Ectodermal cell (in vitro differentiated cells): ENCODE results near the gene NFATC2IP.
"Not testable (repeated sequence)": the region's sequence is repeated elsewhere in the genome, so short reads cannot be mapped to it uniquely, and the experiment has no call there.

Source experiments
- H3K27ac ChIP-seq: 2 replicates; pipeline ENCODE4 v1.7.0; 2013; ENCODE audit warnings: mild to moderate bottlenecking, low read depth, low read length; ENCODE audit not compliant: insufficient read depth, poor library complexity, severe bottlenecking
- H3K27me3 ChIP-seq: 2 replicates; pipeline ENCODE4 v1.7.0; 2013; ENCODE audit warnings: mild to moderate bottlenecking, low read length; ENCODE audit not compliant: insufficient read depth, control insufficient read depth, poor library complexity, severe bottlenecking
- H3K36me3 ChIP-seq: one replicate; pipeline ENCODE4 v1.7.0; 2013; ENCODE audit warnings: low read length; ENCODE audit not compliant: control insufficient read depth, insufficient read depth
- H3K4me1 ChIP-seq: one replicate; pipeline ENCODE4 v1.7.0; 2013; ENCODE audit warnings: low read length; ENCODE audit not compliant: control insufficient read depth, insufficient read depth
- H3K4me3 ChIP-seq: 2 replicates; pipeline ENCODE4 v1.7.0; 2013; ENCODE audit warnings: low read depth, low read length, control low read depth; ENCODE audit not compliant: insufficient read depth
- H3K9me3 ChIP-seq: 2 replicates; pipeline ENCODE4 v1.7.0; 2013; ENCODE audit warnings: mild to moderate bottlenecking, low read length, moderate library complexity; ENCODE audit not compliant: control insufficient read depth
- WGBS, 2 experiments: methylation state at CpG; one replicate each; pipeline ENCODE4 v1.1.7; 2013; ENCODE audit warnings: missing lambda C conversion rate in 2 of 2; 5-methylcytosine and 5-hydroxymethylcytosine counted together

NFATC2IP gene

DNA sequence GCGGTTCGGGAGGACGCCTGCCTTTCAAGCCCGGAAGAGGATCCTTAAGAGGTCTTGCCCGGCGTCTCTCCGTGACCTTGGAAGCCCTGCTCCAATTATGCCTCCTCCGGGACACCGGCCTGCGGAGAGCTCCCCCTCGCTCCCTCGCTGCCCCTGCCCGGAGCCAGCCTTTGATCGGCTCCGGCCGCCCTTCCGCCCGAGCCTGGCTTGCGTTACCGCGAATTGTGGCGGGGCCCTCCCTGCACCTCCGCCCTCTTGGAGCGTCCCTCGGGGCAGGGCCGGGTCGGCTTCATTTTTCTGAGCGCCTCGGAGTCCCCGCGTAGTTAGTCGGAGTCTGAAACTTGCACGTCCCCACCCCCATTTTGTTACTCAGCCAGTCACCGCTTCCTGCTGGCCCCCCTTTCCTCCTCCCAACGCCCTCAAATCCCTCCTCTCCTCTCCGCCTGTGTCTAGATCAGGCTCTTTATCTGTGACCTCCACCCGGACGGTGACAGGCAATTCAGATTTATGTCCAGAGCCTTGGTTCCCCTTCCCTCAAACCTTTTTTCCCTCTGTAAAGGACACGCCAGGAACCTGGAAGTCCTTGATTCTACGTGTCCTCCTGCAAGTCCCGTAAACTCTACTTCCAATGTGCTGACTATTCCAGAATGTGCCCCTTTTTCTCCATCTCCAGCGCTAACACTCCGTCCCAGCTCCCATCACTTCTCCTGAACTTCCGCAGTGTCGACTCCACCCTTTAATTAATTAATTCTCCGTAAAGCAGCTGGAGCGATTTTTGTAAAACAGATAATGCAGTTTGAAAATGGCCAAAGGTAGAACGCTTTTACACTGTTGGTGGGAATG is 25.1 kb upstream of the NFATC2IP start:
- WGBS, 2 experiments, result 3 to 4% methylated on average over 48 of the region's 48 CpGs
- peaks cover 6% of the 10 kb centered on the region for H3K4me1 ChIP-seq
- no peaks in the 10 kb centered on the region for H3K27me3 ChIP-seq
- no peaks in the 10 kb centered on the region for H3K36me3 ChIP-seq
- peak overlapping the region; percentile 86 for H3K4me3 ChIP-seq
- H3K9me3 ChIP-seq, result no peaks in the 10 kb centered on the region
- peak overlapping the region; percentile 92 for H3K27ac ChIP-seq

GRCh38 chr16:28926284-28926683 is 24.5 kb upstream of the NFATC2IP start:
- not testable (repeated sequence) for H3K27me3 ChIP-seq, H3K9me3 ChIP-seq, H3K4me1 ChIP-seq, H3K27ac ChIP-seq, H3K36me3 ChIP-seq
- WGBS, 2 experiments, result 92 to 100% methylated on average over 1 to 2 of the region's 2 CpGs
- peak overlapping the region; percentile 86 for H3K4me3 ChIP-seq

DNA sequence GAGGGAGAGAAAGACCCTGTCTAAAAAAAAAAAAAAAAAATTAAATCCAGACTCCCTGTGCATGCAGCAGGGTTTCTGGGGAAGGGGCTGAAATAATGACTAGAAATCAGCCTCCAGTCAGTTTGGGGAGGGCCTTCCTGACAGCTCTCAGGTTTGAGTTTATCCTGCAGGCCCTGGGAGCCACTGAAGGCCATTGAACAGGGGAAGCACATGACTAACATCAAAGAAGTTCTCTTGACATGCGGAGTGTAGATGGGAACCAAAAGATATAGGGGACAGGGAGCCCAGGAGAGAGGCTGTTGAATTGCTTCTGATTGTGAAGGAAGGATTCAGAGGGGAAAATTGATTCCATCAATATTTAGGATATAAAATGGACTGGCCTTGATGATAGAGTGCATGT is 22.9 kb upstream of the NFATC2IP start:
- Histone ChIP-seq H3K36me3 (no peaks in the 10 kb centered on the region), H3K9me3 (no peaks in the 10 kb centered on the region), H3K27ac (no peak overlapping the region), H3K4me3 (no peak overlapping the region), H3K27me3 (no peaks in the 10 kb centered on the region), H3K4me1 (peaks cover 8% of the 10 kb centered on the region)
- WGBS, 2 experiments, result 78 to 85% methylated on average over 1 of the region's 1 CpG

DNA sequence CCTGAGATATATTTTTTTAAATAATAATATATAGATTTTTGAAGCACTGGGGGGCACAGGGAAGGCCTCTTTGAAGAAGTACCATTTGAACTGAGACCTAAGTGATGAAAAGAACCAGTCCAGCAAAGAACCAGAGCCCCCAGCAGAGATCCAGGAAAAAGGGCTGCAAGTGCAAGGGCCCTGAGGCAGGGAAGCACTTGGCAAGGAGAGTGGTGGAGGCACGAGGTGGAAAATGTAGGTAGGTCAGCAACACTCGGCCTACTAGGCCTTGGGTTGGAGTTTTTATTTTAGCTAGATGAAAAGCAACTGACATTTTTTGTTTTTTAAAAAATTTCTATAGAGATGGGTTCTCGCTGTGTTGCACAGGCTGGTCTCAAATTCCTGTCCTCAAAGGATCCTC is 20.5 kb upstream of the NFATC2IP start:
- Histone ChIP-seq H3K9me3 (no peaks in the 10 kb centered on the region), H3K4me1 (peaks cover 4% of the 10 kb centered on the region), H3K36me3 (no peaks in the 10 kb centered on the region), H3K27ac (no peak overlapping the region), H3K4me3 (no peak overlapping the region), H3K27me3 (no peaks in the 10 kb centered on the region)
- 88% methylated on average over 3 of the region's 3 CpGs for WGBS, 2 experiments

DNA sequence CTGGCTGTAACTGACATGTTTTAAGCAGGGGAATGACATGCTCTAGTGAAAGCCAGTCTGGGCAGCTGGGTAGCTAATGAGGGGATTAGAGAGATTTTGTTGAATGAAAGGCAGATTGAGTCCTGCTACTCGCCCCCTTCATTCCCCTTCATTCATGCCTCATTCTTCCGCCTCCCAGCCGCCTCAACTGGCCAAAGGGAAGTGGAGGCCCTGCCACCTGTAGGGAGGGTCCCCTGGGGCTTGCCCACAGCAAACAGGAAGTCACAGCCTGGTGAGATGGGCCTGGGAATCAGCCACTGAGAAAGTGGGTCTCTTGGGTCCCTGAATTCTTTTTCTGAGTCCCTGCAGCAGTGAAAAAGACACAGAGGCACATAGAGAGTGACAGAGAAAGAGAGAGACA is 20.1 kb upstream of the NFATC2IP start:
- Histone ChIP-seq H3K27ac (peak overlapping the region; percentile 48), H3K4me3 (no peak overlapping the region), H3K9me3 (no peaks in the 10 kb centered on the region), H3K27me3 (no peaks in the 10 kb centered on the region), H3K36me3 (no peaks in the 10 kb centered on the region), H3K4me1 (peaks cover 4% of the 10 kb centered on the region)
- 31 to 56% methylated on average over 3 of the region's 3 CpGs for WGBS, 2 experiments

DNA sequence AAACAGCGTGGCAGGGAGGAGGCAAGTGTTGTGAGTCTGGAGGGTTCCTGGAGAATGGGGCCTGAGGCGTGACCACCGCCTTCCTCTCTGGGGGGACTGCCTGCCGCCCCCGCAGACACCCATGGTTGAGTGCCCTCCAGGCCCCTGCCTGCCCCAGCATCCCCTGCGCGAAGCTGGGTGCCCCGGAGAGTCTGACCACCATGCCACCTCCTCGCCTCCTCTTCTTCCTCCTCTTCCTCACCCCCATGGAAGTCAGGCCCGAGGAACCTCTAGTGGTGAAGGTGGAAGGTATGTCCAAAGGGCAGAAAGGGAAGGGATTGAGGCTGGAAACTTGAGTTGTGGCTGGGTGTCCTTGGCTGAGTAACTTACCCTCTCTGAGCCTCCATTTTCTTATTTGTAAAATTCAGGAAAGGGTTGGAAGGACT is 18.9 kb upstream of the NFATC2IP start, which contains the start of gene CD19:
TSS of gene CD19 (plus strand) at position 171 of the 425 bp plus-strand sequence. CDS start at position 201, 30 bp downstream.
- Histone ChIP-seq H3K27ac (peak within 1 kb of the TSS; percentile 48), H3K4me3 (no peak within 1 kb of the TSS), H3K36me3 (no peaks in the 10 kb centered on the region), H3K9me3 (no peaks in the 10 kb centered on the region), H3K4me1 (peaks cover 4% of the 10 kb centered on the region), H3K27me3 (no peaks in the 10 kb centered on the region)
- WGBS, 2 experiments, result 94 to 95% methylated on average over 8 to 10 of the region's 10 CpGs

DNA sequence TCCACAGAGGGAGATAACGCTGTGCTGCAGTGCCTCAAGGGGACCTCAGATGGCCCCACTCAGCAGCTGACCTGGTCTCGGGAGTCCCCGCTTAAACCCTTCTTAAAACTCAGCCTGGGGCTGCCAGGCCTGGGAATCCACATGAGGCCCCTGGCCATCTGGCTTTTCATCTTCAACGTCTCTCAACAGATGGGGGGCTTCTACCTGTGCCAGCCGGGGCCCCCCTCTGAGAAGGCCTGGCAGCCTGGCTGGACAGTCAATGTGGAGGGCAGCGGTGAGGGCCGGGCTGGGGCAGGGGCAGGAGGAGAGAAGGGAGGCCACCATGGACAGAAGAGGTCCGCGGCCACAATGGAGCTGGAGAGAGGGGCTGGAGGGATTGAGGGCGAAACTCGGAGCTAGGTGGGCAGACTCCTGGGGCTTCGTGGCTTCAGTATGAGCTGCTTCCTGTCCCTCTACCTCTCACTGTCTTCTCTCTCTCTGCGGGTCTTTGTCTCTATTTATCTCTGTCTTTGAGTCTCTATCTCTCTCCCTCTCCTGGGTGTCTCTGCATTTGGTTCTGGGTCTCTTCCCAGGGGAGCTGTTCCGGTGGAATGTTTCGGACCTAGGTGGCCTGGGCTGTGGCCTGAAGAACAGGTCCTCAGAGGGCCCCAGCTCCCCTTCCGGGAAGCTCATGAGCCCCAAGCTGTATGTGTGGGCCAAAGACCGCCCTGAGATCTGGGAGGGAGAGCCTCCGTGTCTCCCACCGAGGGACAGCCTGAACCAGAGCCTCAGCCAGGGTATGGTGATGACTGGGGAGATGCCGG is 18.2 kb upstream of the NFATC2IP start:
- Histone ChIP-seq H3K36me3 (no peaks in the 10 kb centered on the region), H3K4me1 (peaks cover 4% of the 10 kb centered on the region), H3K4me3 (no peak overlapping the region), H3K9me3 (no peaks in the 10 kb centered on the region), H3K27ac (no peak overlapping the region), H3K27me3 (no peaks in the 10 kb centered on the region)
- WGBS, 2 experiments, result 90 to 94% methylated on average over 20 of the region's 20 CpGs

DNA sequence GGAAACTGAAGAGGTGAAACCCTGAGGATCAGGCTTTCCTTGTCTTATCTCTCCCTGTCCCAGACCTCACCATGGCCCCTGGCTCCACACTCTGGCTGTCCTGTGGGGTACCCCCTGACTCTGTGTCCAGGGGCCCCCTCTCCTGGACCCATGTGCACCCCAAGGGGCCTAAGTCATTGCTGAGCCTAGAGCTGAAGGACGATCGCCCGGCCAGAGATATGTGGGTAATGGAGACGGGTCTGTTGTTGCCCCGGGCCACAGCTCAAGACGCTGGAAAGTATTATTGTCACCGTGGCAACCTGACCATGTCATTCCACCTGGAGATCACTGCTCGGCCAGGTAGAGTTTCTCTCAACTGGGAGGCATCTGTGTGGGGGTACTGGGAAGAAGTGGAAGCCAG is 17.6 kb upstream of the NFATC2IP start:
- 87 to 92% methylated on average over 8 of the region's 8 CpGs for WGBS, 2 experiments
- no peaks in the 10 kb centered on the region for H3K9me3 ChIP-seq
- peaks cover 4% of the 10 kb centered on the region for H3K4me1 ChIP-seq
- H3K27me3 ChIP-seq, result no peaks in the 10 kb centered on the region
- no peak overlapping the region for H3K27ac ChIP-seq
- H3K4me3 ChIP-seq, result no peak overlapping the region
- H3K36me3 ChIP-seq, result no peaks in the 10 kb centered on the region

DNA sequence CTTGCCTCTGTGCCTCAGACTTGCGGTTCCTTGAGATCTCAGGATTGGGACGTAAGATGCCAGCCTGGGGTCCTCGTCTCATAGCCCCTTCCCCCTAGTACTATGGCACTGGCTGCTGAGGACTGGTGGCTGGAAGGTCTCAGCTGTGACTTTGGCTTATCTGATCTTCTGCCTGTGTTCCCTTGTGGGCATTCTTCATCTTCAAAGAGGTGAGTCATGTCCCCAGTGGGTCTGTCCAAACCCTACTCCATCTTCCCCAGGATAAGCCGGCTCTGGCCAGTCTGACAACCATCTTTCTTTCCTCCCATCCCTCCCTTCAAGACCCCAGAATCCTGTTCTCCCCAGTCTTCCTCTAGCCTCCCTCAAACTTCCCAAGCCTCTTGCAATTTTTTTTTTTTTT is 15.4 kb upstream of the NFATC2IP start:
- Histone ChIP-seq H3K9me3 (no peaks in the 10 kb centered on the region), H3K36me3 (no peaks in the 10 kb centered on the region), H3K27me3 (no peaks in the 10 kb centered on the region), H3K4me3 (no peak overlapping the region), H3K27ac (no peak overlapping the region), H3K4me1 (peaks cover 4% of the 10 kb centered on the region)
- WGBS, 2 experiments, result 91 to 94% methylated on average over 4 of the region's 4 CpGs
